ENCODE measurements around the gene SECISBP2.

Gene SECISBP2

DNA sequence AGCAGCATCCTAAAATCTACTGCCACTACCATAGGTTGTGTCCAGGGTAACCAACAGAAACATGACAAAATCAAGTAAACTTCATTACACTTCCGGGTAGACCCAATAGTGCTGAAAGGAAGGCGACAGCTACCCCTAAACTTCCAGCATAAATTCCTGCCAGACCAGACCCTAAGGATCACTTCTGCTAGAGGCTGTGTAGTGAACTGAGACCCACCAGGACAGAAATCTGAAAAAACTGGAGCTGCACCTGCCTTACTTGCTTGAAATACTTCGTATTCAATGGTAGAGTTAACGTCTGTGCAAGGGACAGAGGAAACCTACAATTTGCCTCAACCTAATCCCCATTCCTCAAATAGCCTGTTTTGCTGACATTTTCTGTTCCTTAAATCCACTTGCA is 1.0 kb upstream of the SECISBP2 start:
- Histone ChIP-seq H3K36me3 (ENCODE audit: insufficient read depth, low read length) (peaks cover 82% of the 10 kb centered on the region), H3K27me3 (ENCODE audit: insufficient read depth, low read length) (no peaks in the 10 kb centered on the region), H3K9me2 (ENCODE audit: low read depth, low read length) (no peaks in the 10 kb centered on the region), H3K79me2 (ENCODE audit: insufficient read depth, low read length) (peaks cover 67% of the 10 kb centered on the region), H4K20me1 (ENCODE audit: insufficient read depth, low read length) (no peaks in the 10 kb centered on the region), H3F3A (ENCODE audit: insufficient read depth, low read length) (peaks cover 22% of the 10 kb centered on the region), H3K4me1 (ENCODE audit: insufficient read depth, low read length, severe bottlenecking) (peaks cover 79% of the 10 kb centered on the region), H3K4me3 (ENCODE audit: low read depth, low read length, poor library complexity, severe bottlenecking) (peak overlapping the region; percentile 76), H3K9ac (ENCODE audit: low read length) (peak overlapping the region; percentile 97), H2AFZ (ENCODE audit: low read length) (no peak overlapping the region), H3K9me3 (ENCODE audit: low read length) (no peaks in the 10 kb centered on the region), H3K27ac (ENCODE audit: low read depth, low read length, poor library complexity, severe bottlenecking) (peak overlapping the region; percentile 92), H3K4me2 (ENCODE audit: low read length) (peak overlapping the region; percentile 99)
- TF ChIP-seq CTCF (IDR thresholded peaks at IDR 0.05; ENCODE audit: low read length): no peak
- TF ChIP-seq EZH2 (IDR thresholded peaks at IDR 0.05; ENCODE audit: borderline replicate concordance, low read length): no peak

DNA sequence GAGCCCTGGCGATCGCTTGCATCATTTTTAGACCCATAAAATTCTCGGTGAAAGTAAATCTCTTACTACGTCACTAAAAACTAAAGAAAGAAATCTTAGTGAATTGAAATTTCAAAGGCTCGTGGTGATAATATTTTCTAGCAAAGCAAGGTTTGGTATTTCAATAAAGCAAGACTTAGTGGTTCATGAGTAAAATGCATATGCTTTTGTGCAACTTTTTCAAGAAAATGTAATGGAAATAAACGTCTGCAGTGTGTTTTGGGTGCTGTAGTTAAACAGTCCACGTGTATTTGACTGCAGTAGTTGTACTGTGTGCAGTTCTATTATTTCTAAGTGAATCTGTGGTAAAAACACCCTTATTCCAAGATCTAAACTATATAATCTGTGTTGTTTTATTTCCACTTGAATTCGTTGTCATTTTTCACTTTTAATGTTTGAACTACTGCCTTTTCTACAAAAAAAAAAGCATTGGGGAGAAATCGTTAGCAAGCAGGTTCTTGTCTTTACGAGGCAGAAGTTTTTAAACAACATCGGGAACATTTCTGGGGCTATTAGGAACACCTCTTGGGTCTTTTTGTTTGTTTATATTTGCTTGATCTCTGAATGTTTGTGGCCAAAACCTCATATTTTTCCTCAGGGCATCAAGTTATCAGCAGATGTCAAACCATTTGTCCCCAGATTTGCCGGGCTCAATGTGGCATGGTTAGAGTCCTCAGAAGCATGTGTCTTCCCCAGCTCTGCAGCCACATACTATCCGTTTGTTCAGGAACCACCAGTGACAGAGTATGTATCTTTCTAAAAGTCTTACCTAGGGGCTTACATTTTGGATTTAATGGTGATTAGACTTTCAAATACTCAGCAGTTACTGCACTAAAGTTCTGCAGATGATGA is 960 bp downstream of the SECISBP2 start:
- H2AFZ ChIP-seq (ENCODE audit: low read length): peak overlapping the region; percentile 78; the same call in 1 of the 2 replicates
- H3K9me3 ChIP-seq (ENCODE audit: low read length): no peaks in the 10 kb centered on the region
- no peaks in the 10 kb centered on the region for H4K20me1 ChIP-seq (ENCODE audit: insufficient read depth, low read length)
- no peaks in the 10 kb centered on the region for H3K9me2 ChIP-seq (ENCODE audit: low read depth, low read length)
- H3K4me3 ChIP-seq (ENCODE audit: low read depth, low read length, poor library complexity, severe bottlenecking): peak overlapping the region; percentile 76
- TF ChIP-seq EZH2 (IDR thresholded peaks at IDR 0.05; ENCODE audit: borderline replicate concordance, low read length) (no peak), CTCF (IDR thresholded peaks at IDR 0.05; ENCODE audit: low read length) (peak; percentile 79; the same call in 1 of the 2 replicates)
- no peaks in the 10 kb centered on the region for H3K27me3 ChIP-seq (ENCODE audit: insufficient read depth, low read length)
- peak overlapping the region; percentile 97 for H3K9ac ChIP-seq (ENCODE audit: low read length)
- peaks cover 59% of the 10 kb centered on the region for H3K79me2 ChIP-seq (ENCODE audit: insufficient read depth, low read length)
- peaks cover 22% of the 10 kb centered on the region for H3F3A ChIP-seq (ENCODE audit: insufficient read depth, low read length)
- H3K4me2 ChIP-seq (ENCODE audit: low read length): peak overlapping the region; percentile 99
- H3K27ac ChIP-seq (ENCODE audit: low read depth, low read length, poor library complexity, severe bottlenecking): peak overlapping the region; percentile 92
- H3K36me3 ChIP-seq (ENCODE audit: insufficient read depth, low read length): peaks cover 63% of the 10 kb centered on the region
- peaks cover 63% of the 10 kb centered on the region for H3K4me1 ChIP-seq (ENCODE audit: insufficient read depth, low read length, severe bottlenecking)

DNA sequence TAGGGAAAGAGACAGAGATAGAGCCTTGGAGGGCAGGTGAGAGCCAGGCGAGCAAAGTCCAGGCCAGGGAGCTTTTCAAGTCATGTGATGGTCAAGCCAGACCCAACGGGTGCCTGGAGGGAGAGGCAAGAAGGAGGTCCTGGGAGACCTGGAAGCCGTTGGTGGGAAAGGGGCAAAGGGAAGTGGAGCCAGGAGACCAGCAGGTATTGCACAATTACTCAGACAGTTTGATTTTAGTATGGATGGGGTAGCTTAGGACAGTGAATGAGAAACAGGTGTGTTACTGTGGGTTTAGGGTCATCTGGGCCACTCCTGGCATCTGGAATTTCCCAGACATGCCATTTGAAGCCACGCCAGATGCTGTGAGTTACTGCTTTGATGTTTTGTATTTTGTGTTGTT is 5.1 kb downstream of the SECISBP2 start:
- H2AFZ ChIP-seq (ENCODE audit: low read length): no peak overlapping the region
- no peaks in the 10 kb centered on the region for H3K9me2 ChIP-seq (ENCODE audit: low read depth, low read length)
- no peaks in the 10 kb centered on the region for H3F3A ChIP-seq (ENCODE audit: insufficient read depth, low read length)
- no peak overlapping the region for H3K4me2 ChIP-seq (ENCODE audit: low read length)
- no peaks in the 10 kb centered on the region for H3K9me3 ChIP-seq (ENCODE audit: low read length)
- no peak overlapping the region for H3K27ac ChIP-seq (ENCODE audit: low read depth, low read length, poor library complexity, severe bottlenecking)
- TF ChIP-seq CTCF (IDR thresholded peaks at IDR 0.05; ENCODE audit: low read length): no peak
- no peak for TF ChIP-seq EZH2 (IDR thresholded peaks at IDR 0.05; ENCODE audit: borderline replicate concordance, low read length)
- no peak overlapping the region for H3K9ac ChIP-seq (ENCODE audit: low read length)
- no peaks in the 10 kb centered on the region for H4K20me1 ChIP-seq (ENCODE audit: insufficient read depth, low read length)
- no peak overlapping the region for H3K4me3 ChIP-seq (ENCODE audit: low read depth, low read length, poor library complexity, severe bottlenecking)
- peaks cover 49% of the 10 kb centered on the region for H3K36me3 ChIP-seq (ENCODE audit: insufficient read depth, low read length)
- H3K27me3 ChIP-seq (ENCODE audit: insufficient read depth, low read length): no peaks in the 10 kb centered on the region
- peaks cover 43% of the 10 kb centered on the region for H3K79me2 ChIP-seq (ENCODE audit: insufficient read depth, low read length)
- H3K4me1 ChIP-seq (ENCODE audit: insufficient read depth, low read length, severe bottlenecking): peaks cover 23% of the 10 kb centered on the region
